Measurements from ENCODE around the gene C14orf132.

The C14orf132 gene

DNA sequence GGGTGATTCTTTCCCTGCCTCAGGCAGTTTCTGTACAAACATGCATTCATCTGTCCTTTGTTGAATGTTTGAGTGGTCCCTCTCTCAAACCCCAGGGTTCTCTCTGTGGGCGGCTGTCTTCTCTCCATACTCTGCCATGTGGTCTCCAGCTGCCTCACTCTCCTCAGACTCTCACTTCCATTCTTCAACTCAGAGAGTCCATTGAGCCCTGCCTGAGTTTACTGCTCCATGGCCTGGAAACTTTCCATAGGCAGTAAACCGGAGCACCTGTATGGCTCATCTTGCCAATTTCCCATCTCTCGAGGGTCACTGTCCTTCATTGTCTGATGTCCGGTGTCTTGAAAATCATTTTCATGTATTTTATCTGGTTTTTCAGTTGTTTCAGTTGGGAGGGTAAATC, 11.3 kb downstream of the C14orf132 start:
- DNase-seq (ENCODE audit: low read depth): no peak
- no peak overlapping the region for H3K4me3 ChIP-seq (replicated peaks; ENCODE audit: low read depth, low read length)
- TF ChIP-seq, protein P1, sequence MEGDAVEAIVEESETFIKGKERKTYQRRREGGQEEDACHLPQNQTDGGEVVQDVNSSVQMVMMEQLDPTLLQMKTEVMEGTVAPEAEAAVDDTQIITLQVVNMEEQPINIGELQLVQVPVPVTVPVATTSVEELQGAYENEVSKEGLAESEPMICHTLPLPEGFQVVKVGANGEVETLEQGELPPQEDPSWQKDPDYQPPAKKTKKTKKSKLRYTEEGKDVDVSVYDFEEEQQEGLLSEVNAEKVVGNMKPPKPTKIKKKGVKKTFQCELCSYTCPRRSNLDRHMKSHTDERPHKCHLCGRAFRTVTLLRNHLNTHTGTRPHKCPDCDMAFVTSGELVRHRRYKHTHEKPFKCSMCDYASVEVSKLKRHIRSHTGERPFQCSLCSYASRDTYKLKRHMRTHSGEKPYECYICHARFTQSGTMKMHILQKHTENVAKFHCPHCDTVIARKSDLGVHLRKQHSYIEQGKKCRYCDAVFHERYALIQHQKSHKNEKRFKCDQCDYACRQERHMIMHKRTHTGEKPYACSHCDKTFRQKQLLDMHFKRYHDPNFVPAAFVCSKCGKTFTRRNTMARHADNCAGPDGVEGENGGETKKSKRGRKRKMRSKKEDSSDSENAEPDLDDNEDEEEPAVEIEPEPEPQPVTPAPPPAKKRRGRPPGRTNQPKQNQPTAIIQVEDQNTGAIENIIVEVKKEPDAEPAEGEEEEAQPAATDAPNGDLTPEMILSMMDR (IDR thresholded peaks at IDR 0.05; ENCODE audit: low read length, missing control alignments): no peak

DNA sequence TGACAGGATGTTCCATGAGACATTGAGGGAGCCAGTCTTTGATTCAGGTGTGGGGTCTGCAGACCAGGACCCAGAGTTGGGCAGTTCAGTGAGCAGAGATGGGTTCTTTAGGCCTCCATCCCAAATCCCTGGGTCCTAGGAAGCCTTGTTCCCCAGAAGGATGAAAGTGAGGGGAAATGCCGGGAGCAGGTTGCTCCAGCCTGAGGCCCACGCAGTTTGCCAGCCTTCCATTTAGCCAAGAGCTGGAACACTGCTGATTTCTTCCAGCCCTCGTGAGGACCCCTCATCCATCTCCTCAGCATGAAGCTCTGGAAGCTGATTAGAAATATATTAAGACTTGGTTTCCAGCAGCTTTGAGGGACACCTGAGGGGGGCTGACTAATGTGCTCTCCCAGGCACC, 12.1 kb downstream of the C14orf132 start:
- DNase-seq (ENCODE audit: low read depth): no peak
- H3K4me3 ChIP-seq (replicated peaks; ENCODE audit: low read depth, low read length): no peak overlapping the region
- TF ChIP-seq, protein P1 (IDR thresholded peaks at IDR 0.05; ENCODE audit: low read length, missing control alignments): no peak

DNA sequence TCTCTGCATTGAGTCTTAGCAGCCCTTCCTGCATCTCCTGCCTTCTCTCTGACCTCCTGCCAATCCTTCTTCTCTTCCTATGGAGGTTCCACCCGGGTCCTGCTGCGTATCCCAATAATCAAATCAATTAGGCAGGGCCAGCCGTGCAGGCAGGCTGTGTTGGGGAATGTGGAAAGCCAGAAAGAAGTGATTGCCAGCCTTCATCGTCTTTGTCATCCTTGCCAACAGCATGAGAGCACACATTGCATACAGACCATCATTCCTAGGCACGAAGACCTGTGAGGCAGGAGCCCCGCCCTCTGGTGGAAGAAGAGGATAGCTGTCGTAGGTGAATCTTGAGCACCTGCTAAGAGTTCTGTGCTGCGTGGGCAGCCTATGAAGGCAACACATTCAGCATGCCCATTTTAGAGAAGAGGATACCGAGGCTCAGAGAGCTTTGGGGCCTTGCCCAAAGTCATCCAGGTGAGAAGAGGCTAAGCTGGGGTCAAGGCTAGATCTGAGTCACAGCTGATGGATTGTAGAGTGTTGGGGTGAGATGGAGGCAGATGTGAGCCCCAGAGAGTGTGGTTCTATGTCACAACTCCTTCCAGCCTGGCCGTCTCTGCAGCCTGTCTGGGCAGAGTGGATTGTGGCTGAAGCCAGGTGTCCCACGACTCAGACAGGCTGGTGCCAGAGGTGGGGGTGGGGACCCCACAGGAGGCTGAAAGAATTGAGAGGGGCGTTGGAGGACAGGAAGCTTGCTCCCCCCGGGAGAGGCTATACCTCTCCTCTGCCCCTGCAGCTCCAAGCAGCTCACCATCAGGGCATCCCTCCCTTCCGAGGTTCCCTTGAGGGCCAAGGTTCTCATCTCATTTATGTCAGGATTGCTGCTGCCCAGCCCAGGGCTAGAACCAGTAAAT, 12.7 kb downstream of the C14orf132 start:
- H3K4me3 ChIP-seq (replicated peaks; ENCODE audit: low read depth, low read length): no peak overlapping the region
- DNase-seq (ENCODE audit: low read depth): no peak
- TF ChIP-seq, protein P1 (IDR thresholded peaks at IDR 0.05; ENCODE audit: low read length, missing control alignments): no peak

DNA sequence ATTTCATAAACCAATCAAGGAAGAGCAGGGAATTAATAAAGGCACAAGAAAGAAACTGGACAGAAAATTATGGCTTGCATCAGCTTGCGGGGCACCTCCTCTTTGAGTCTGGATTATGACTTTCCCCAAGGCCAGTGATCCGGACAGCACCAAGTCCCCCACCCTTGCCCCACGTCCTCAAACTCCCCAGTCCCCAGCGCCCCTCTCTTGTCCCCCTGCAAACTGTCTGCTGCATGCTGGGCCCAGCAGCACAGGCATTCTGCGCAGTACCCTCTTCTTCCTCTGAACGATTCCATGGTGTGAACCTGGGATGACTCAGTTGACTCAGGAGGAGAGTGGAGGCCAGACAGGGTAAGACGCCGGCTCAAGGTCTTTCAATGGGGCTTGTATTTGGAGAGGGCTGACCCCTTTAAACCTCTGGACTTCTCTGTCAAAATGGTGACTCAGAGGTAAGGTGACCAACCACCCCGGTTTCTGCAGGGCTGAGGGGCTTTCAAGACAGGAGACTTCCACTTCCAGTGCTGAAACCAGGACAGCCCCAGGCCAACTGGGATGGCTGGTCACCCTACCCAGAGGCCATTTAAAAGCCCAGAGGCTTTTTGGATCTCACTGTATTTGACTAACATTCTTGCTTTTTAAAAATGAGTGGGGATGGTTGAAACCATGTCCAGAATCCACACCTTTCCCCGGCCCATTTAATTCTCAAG, 13.5 kb downstream of the C14orf132 start:
- no peak overlapping the region for H3K4me3 ChIP-seq (replicated peaks; ENCODE audit: low read depth, low read length)
- TF ChIP-seq, protein P1 (IDR thresholded peaks at IDR 0.05; ENCODE audit: low read length, missing control alignments): no peak
- no peak for DNase-seq (ENCODE audit: low read depth)

DNA sequence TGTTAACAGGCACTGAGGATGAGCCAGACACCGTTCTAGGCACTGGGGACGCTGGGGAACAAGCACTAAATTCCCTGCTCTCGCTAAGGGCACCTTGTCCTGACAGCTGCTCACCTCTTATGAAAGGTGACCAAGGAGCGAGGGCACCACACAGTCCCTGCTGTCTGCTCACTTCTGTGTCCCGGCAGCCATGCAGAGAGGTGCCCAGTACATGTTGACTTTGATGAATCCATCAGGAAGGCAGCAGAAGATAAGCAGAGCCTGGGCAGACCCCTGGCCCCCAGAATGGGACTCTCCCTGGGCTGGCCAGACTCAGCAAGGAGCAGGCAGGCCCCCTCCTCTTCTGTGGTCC, 14.1 kb downstream of the C14orf132 start:
- DNase-seq (ENCODE audit: low read depth): no peak
- TF ChIP-seq, protein P1 (IDR thresholded peaks at IDR 0.05; ENCODE audit: low read length, missing control alignments): no peak
- no peak overlapping the region for H3K4me3 ChIP-seq (replicated peaks; ENCODE audit: low read depth, low read length)

DNA sequence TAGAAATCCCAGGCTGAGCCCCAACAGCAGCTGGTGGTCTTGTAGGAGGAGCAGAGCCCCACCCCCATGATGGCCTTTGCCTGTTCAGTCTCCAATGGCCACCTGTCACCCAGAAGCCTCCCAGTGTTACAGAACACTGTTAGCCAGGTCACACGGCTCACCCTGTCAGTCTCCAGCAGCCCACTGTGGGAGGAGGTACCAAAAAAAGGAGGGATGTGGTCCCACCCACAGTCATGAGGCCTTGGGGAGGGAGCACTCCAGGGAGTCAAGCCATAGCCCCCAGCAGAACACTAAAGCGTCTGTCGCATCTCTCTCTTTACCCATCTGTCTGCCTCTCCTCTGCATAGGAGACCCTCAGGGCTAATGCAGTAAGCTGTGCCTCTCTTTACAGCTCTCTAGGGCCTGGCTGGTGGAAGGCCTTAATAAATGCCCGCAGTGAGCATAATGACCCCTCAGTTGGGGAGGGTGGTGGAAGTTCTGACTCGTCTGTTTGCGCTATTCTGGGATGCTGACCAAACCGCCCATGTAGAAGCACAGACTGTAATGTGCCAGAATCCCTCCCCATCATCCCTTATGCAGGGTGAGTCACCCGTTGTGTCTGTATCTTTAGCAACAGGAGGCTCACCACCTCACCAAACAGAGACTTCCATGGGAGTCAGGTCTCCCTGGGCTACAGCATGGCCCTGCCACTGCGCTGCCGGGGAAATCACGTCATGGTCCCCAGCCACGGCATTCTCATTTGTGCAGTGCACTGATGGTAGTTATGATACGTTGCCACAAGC, 14.6 kb downstream of the C14orf132 start:
- H3K4me3 ChIP-seq (replicated peaks; ENCODE audit: low read depth, low read length): no peak overlapping the region
- DNase-seq (ENCODE audit: low read depth): peak; percentile 91
- TF ChIP-seq, protein P1 (IDR thresholded peaks at IDR 0.05; ENCODE audit: low read length, missing control alignments): no peak
